Measurements from ENCODE around the gene CAMK1D. TPM values are rescaled to one million over a fixed set of nuclear protein-coding genes. Genes with fewer than 3 reads are reported as not detected.

The CAMK1D gene
- total RNA-seq, 1 experiment from 2014 or later: 10.2 TPM

GRCh38 chr10:12380999-12381398, 31.7 kb downstream of the CAMK1D start:
- no peak overlapping the region for H3K4me3 Mint-ChIP-seq
- ChIA-PET CTCF (no interaction called here), POLR2A (no interaction called here)
- no peaks in the 10 kb centered on the region for H3K4me1 Mint-ChIP-seq
- H3K27me3 Mint-ChIP-seq (ENCODE audit: low read depth): no peaks in the 10 kb centered on the region
- no peak overlapping the region for H3K27ac Mint-ChIP-seq
- peaks cover 14% of the 10 kb centered on the region for H3K9me3 Mint-ChIP-seq
- no peak for DNase-seq (ENCODE audit: low spot score)
- no peaks in the 10 kb centered on the region for H3K36me3 Mint-ChIP-seq
- TF ChIP-seq RORB (CRISPR knock-in tag; IDR thresholded peaks at IDR 0.05): no peak
- TF ChIP-seq, protein P1, sequence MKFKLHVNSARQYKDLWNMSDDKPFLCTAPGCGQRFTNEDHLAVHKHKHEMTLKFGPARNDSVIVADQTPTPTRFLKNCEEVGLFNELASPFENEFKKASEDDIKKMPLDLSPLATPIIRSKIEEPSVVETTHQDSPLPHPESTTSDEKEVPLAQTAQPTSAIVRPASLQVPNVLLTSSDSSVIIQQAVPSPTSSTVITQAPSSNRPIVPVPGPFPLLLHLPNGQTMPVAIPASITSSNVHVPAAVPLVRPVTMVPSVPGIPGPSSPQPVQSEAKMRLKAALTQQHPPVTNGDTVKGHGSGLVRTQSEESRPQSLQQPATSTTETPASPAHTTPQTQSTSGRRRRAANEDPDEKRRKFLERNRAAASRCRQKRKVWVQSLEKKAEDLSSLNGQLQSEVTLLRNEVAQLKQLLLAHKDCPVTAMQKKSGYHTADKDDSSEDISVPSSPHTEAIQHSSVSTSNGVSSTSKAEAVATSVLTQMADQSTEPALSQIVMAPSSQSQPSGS (CRISPR knock-in tag; IDR thresholded peaks at IDR 0.05; ENCODE audit: borderline replicate concordance, low read depth): no peak
- TF ChIP-seq, protein P2, sequence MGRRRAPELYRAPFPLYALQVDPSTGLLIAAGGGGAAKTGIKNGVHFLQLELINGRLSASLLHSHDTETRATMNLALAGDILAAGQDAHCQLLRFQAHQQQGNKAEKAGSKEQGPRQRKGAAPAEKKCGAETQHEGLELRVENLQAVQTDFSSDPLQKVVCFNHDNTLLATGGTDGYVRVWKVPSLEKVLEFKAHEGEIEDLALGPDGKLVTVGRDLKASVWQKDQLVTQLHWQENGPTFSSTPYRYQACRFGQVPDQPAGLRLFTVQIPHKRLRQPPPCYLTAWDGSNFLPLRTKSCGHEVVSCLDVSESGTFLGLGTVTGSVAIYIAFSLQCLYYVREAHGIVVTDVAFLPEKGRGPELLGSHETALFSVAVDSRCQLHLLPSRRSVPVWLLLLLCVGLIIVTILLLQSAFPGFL (CRISPR knock-in tag; IDR thresholded peaks at IDR 0.05; ENCODE audit: borderline replicate concordance): no peak
- ATAC-seq: no peak

DNA sequence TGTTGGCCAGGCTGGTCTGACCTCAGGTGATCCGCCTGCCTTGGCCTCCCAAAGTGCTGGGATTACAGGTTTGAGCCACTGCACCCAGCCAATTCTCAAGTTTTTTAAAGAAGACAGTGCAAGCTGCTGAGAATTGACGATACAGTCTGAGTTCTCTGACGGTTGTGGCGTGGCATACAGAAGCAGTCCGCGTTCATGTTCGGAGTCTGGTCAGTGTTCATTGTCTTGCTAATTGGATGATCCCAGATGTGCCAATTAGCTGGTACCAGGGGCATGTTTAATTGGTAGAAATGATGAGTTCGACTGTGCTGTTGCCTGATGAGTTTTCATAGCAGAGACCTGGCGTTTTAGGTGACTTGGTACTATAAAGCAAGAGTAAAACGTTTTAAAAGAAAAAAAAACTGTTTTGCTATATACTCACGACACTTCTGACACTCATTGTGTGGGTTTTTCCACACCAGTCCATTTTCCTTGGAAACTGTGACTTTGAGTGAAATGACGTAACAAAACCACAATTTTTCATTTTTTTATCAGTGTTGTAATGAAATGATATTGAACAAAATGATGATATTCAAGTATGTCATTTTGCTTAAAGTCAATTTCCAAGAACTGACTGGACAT, 32.3 kb downstream of the CAMK1D start:
- ATAC-seq: no peak
- H3K4me3 Mint-ChIP-seq: no peak overlapping the region
- ChIA-PET CTCF (interaction anchor here (1.2 kb wide), 1 partner anchor 19 kb away, joined by 3 read pairs; no protein-coding TSS in a partner anchor), POLR2A (no interaction called here)
- no peak overlapping the region for H3K27ac Mint-ChIP-seq
- H3K27me3 Mint-ChIP-seq (ENCODE audit: low read depth): no peaks in the 10 kb centered on the region
- no peak for DNase-seq (ENCODE audit: low spot score)
- TF ChIP-seq MAX (CRISPR knock-in tag; IDR thresholded peaks at IDR 0.05) (no peak), AR (CRISPR knock-in tag; IDR thresholded peaks at IDR 0.05) (no peak), ZNF263 (CRISPR knock-in tag; IDR thresholded peaks at IDR 0.05; ENCODE audit: low read depth) (no peak), MYBL2 (CRISPR knock-in tag; IDR thresholded peaks at IDR 0.05) (no peak), OVOL2 (CRISPR knock-in tag; IDR thresholded peaks at IDR 0.05; ENCODE audit: borderline replicate concordance) (no peak), ZNF671 (CRISPR knock-in tag; IDR thresholded peaks at IDR 0.05) (no peak), SP1 (CRISPR knock-in tag; conservative IDR thresholded peaks at IDR 0.05) (no peak), ATF6 (CRISPR knock-in tag; IDR thresholded peaks at IDR 0.05) (no peak), MLX (CRISPR knock-in tag; IDR thresholded peaks at IDR 0.05) (no peak)
- no peaks in the 10 kb centered on the region for H3K36me3 Mint-ChIP-seq
- no peaks in the 10 kb centered on the region for H3K4me1 Mint-ChIP-seq
- H3K9me3 Mint-ChIP-seq: peaks cover 14% of the 10 kb centered on the region

DNA sequence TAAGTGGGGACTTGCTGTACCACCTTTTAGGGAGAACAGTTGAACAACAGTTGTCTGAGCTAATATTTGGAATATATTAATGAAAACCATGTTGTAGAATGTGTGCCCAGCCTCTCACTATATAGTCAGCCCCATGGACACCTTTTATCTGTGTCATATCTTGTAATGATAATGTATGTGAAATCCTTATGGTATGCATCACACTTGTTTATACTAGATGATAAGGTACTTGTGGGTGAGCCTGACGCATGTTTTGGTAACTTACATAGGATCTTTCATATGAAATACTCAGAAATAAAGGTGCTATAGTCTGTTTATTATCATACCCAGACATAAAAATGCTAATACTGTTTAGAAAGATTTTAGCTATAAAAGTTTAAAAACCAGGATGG, 32.8 kb downstream of the CAMK1D start:
- Mint-ChIP-seq H3K9me3 (peaks cover 14% of the 10 kb centered on the region), H3K4me3 (no peak overlapping the region), H3K27me3 (ENCODE audit: low read depth) (no peaks in the 10 kb centered on the region), H3K36me3 (no peaks in the 10 kb centered on the region), H3K27ac (no peak overlapping the region), H3K4me1 (no peaks in the 10 kb centered on the region)
- POLR2A ChIA-PET: no interaction called here
- no peak for ATAC-seq
- CTCF ChIA-PET: interaction anchor here (1.1 to 1.2 kb wide), 2 partner anchors 18 to 252 kb away, joined by 3 to 5 read pairs; no protein-coding TSS in a partner anchor
- no peak for DNase-seq (ENCODE audit: low spot score)
- TF ChIP-seq ZNF317 (CRISPR knock-in tag; IDR thresholded peaks at IDR 0.05; ENCODE audit: borderline replicate concordance, low read depth): no peak
- TF ChIP-seq ZSCAN18 (CRISPR knock-in tag; IDR thresholded peaks at IDR 0.05): no peak
- no peak for TF ChIP-seq ETV6 (CRISPR knock-in tag; IDR thresholded peaks at IDR 0.05)
- no peak for TF ChIP-seq ERG (CRISPR knock-in tag; IDR thresholded peaks at IDR 0.05)
- TF ChIP-seq, protein P2 (CRISPR knock-in tag; IDR thresholded peaks at IDR 0.05; ENCODE audit: borderline replicate concordance): no peak
- no peak for TF ChIP-seq RELA (CRISPR knock-in tag; IDR thresholded peaks at IDR 0.05; ENCODE audit: borderline replicate concordance)
- no peak for TF ChIP-seq IRF2 (CRISPR knock-in tag; IDR thresholded peaks at IDR 0.05; ENCODE audit: borderline replicate concordance, low read depth)

Measured in WTC11 (cell line).